ENCODE data around the gene PLPP4. TPM values are rescaled to one million over a fixed set of nuclear protein-coding genes. Genes with fewer than 3 reads are reported as not detected.

Gene PLPP4
- total RNA-seq, 1 donor from 2014 or later = 5.3 TPM

- no peak for TF ChIP-seq CTCF (IDR thresholded peaks at IDR 0.05; ENCODE audit: insufficient read depth, low read length, poor library complexity, severe bottlenecking)
- DNase-seq (ENCODE audit: low read depth) = no peak
- Histone ChIP-seq H3K36me3 (ENCODE audit: control insufficient read depth, insufficient read depth, low read length) (no peaks in the 10 kb centered on the region), H3K4me3 (ENCODE audit: low read depth, low read length) (no peak overlapping the region), H3K27me3 (ENCODE audit: control insufficient read depth, insufficient read depth, low read length) (no peaks in the 10 kb centered on the region)
Measured at GRCh38 chr10:120540486-120540885, 83.5 kb downstream of the PLPP4 start.

GRCh38 chr10:120541984-120542383 is 85.0 kb downstream of the PLPP4 start:
- DNase-seq (ENCODE audit: low read depth) = no peak
- no peak for TF ChIP-seq CTCF (IDR thresholded peaks at IDR 0.05; ENCODE audit: insufficient read depth, low read length, poor library complexity, severe bottlenecking)
- no peaks in the 10 kb centered on the region for H3K36me3 ChIP-seq (ENCODE audit: control insufficient read depth, insufficient read depth, low read length)
- no peaks in the 10 kb centered on the region for H3K27me3 ChIP-seq (ENCODE audit: control insufficient read depth, insufficient read depth, low read length)
- no peak overlapping the region for H3K4me3 ChIP-seq (ENCODE audit: low read depth, low read length)

GRCh38 chr10:120542591-120542990 is 85.6 kb downstream of the PLPP4 start:
- no peaks in the 10 kb centered on the region for H3K27me3 ChIP-seq (ENCODE audit: control insufficient read depth, insufficient read depth, low read length)
- TF ChIP-seq CTCF (IDR thresholded peaks at IDR 0.05; ENCODE audit: insufficient read depth, low read length, poor library complexity, severe bottlenecking) = no peak

GRCh38 chr10:120543291-120543690 is 86.3 kb downstream of the PLPP4 start:
- Histone ChIP-seq H3K36me3 (ENCODE audit: control insufficient read depth, insufficient read depth, low read length) (no peaks in the 10 kb centered on the region), H3K27me3 (ENCODE audit: control insufficient read depth, insufficient read depth, low read length) (no peaks in the 10 kb centered on the region), H3K4me3 (ENCODE audit: low read depth, low read length) (no peak overlapping the region)
- TF ChIP-seq CTCF (IDR thresholded peaks at IDR 0.05; ENCODE audit: insufficient read depth, low read length, poor library complexity, severe bottlenecking) = no peak
- no peak for DNase-seq (ENCODE audit: low read depth)

More at GRCh38 chr10:120542591-120542990, 85.6 kb downstream of the PLPP4 start:
- H3K36me3 ChIP-seq (ENCODE audit: control insufficient read depth, insufficient read depth, low read length) = no peaks in the 10 kb centered on the region
- no peak overlapping the region for H3K4me3 ChIP-seq (ENCODE audit: low read depth, low read length)
- DNase-seq (ENCODE audit: low read depth) = no peak

- no peaks in the 10 kb centered on the region for H3K27me3 ChIP-seq (ENCODE audit: control insufficient read depth, insufficient read depth, low read length)
- no peak for TF ChIP-seq CTCF (IDR thresholded peaks at IDR 0.05; ENCODE audit: insufficient read depth, low read length, poor library complexity, severe bottlenecking)
- no peak for DNase-seq (ENCODE audit: low read depth)
- H3K4me3 ChIP-seq (ENCODE audit: low read depth, low read length) = no peak overlapping the region
- no peaks in the 10 kb centered on the region for H3K36me3 ChIP-seq (ENCODE audit: control insufficient read depth, insufficient read depth, low read length)
Measured at GRCh38 chr10:120548210-120548609, 91.2 kb downstream of the PLPP4 start.

- Histone ChIP-seq H3K36me3 (ENCODE audit: control insufficient read depth, insufficient read depth, low read length) (no peaks in the 10 kb centered on the region), H3K27me3 (ENCODE audit: control insufficient read depth, insufficient read depth, low read length) (no peaks in the 10 kb centered on the region), H3K4me3 (ENCODE audit: low read depth, low read length) (no peak overlapping the region)
- no peak for TF ChIP-seq CTCF (IDR thresholded peaks at IDR 0.05; ENCODE audit: insufficient read depth, low read length, poor library complexity, severe bottlenecking)
- DNase-seq (ENCODE audit: low read depth) = no peak
Measured at GRCh38 chr10:120552262-120552661, 95.2 kb downstream of the PLPP4 start.

Measured in kidney epithelial cell (primary cell).